AG04450 (cell line): ENCODE data around the gene GNB5. TPM values are rescaled to one million over a fixed set of nuclear protein-coding genes. Genes with fewer than 3 reads are reported as not detected.
"Not testable (repeated sequence)": the region's sequence is repeated elsewhere in the genome, so short reads cannot be mapped to it uniquely, and the experiment has no call there.

Experiments used
- CTCF ChIA-PET: fragments of 300-600, 350-600 bp; formaldehyde crosslinking; extraction: SDS; loops from one replicate; lab custom pipeline; 2022; ENCODE audit warnings: antibody characterized with exemption, inconsistent platforms; lab: Charles Lee
- POLR2A ChIA-PET: fragments of 350-600 bp; formaldehyde crosslinking; extraction: SDS; loops from one replicate; lab custom pipeline; 2021; ENCODE audit warnings: antibody characterized with exemption, inconsistent platforms; lab: Yijun Ruan, JAX
- DNase-seq: peaks from one replicate; pipeline ENCODE4 v3.0.0-alpha.2; 2011; ENCODE audit warnings: low read depth, low spot score
- H3K27ac ChIP-seq: one replicate; pipeline ENCODE4 v1.5.1; 2012; ENCODE audit warnings: low read depth, low read length, control low read depth
- H3K27me3 ChIP-seq: one replicate; pipeline ENCODE4 v1.6.0; 2012; ENCODE audit warnings: low read length; ENCODE audit not compliant: control insufficient read depth, insufficient read depth
- H3K4me3 ChIP-seq: 2 replicates; pipeline ENCODE4 v1.5.1; 2011; ENCODE audit warnings: mild to moderate bottlenecking, low read depth, low read length, control low read depth
- H3K9me3 ChIP-seq: 2 replicates; pipeline ENCODE4 v1.5.1; 2012; ENCODE audit warnings: low read length; ENCODE audit not compliant: control insufficient read depth, insufficient read depth
- polyA plus RNA-seq: library from polyadenylated mRNA; depleted of rRNA; stranded (reverse); fragments of >200 nt; gene quantifications from 2 replicates; pipeline ENCODE4 v1.2.3, GENCODE V29; 2011
- TF ChIP-seq, protein P1 (sequence below): IDR thresholded peaks from 2 replicates; pipeline ENCODE4 v1.5.1; 2011; ENCODE audit warnings: low read depth, low read length, control low read depth, inconsistent platforms

Gene GNB5
- polyA plus RNA-seq, 1 experiment: 43.6 TPM

DNA sequence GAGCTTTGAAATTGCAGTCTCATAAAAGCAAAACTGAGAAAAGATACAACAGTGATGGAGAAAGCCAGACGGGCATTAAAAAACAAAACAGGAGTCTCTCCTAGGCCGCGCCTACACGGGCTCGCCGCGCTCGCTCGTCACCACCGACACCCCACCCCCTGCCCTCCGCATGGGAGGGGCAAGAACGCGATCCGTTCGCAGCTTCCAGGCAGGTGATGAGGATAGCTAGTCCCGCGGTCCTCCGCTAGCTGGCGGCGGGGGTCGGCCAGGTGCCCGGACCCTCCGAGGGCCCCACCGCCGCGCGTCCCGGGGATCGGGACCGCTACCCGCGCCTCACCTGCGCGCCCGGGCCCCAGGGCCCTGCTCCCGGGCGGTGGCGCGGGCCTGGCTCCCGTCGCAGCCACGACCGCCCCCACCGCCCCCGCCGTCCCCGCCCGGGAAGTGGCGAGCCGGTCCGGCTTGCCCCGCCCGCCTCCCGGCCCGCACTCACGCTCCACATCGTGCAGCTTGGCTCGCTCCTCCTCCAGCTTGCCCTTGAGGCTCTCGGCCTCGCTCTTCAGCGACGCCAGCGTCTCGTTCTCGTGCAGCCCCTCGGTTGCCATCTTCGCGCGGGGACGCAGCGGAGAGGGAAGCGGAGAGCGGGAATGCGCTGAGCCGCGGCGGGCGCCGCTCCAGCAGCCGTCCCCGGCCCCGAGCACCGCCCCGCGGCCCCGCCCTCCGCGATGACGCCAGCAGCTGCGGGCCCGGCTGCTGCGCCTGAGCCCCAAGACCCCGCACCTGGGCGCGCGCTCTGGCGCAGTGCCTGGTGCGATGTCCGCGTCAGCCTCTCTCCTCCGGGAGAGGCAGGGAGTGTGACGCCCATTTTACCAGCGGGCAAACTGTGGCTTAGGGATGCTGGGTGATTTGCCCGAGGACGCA lies 11.7 kb downstream of the GNB5 start:
- Histone ChIP-seq H3K27ac (peak overlapping the region; percentile 52), H3K9me3 (no peaks in the 10 kb centered on the region), H3K4me3 (peak overlapping the region; percentile 90), H3K27me3 (no peaks in the 10 kb centered on the region)
- TF ChIP-seq, protein P1, sequence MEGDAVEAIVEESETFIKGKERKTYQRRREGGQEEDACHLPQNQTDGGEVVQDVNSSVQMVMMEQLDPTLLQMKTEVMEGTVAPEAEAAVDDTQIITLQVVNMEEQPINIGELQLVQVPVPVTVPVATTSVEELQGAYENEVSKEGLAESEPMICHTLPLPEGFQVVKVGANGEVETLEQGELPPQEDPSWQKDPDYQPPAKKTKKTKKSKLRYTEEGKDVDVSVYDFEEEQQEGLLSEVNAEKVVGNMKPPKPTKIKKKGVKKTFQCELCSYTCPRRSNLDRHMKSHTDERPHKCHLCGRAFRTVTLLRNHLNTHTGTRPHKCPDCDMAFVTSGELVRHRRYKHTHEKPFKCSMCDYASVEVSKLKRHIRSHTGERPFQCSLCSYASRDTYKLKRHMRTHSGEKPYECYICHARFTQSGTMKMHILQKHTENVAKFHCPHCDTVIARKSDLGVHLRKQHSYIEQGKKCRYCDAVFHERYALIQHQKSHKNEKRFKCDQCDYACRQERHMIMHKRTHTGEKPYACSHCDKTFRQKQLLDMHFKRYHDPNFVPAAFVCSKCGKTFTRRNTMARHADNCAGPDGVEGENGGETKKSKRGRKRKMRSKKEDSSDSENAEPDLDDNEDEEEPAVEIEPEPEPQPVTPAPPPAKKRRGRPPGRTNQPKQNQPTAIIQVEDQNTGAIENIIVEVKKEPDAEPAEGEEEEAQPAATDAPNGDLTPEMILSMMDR: no peak
- ChIA-PET CTCF (interaction anchor here (0.6 to 2.1 kb wide), 6 partner anchors 29 to 290 kb away, joined by 3 to 15 read pairs (median 5); partner anchors contain the start of gene LEO1), POLR2A (interaction anchor here (0.6 to 1.0 kb wide), 2 partner anchors 17 to 76 kb away, joined by 3 to 4 read pairs; no protein-coding TSS in a partner anchor)
- no peak for DNase-seq

- POLR2A ChIA-PET: interaction anchor here (0.6 to 1.0 kb wide), 2 partner anchors 16 to 75 kb away, joined by 3 to 4 read pairs; no protein-coding TSS in a partner anchor
- Histone ChIP-seq H3K27ac (peak overlapping the region; percentile 3), H3K27me3 (no peaks in the 10 kb centered on the region), H3K9me3 (no peaks in the 10 kb centered on the region), H3K4me3 (peak overlapping the region; percentile 90)
- TF ChIP-seq, protein P1: no peak
- no peak for DNase-seq
- CTCF ChIA-PET: interaction anchor here (0.9 to 2.1 kb wide), 5 partner anchors 30 to 289 kb away, joined by 3 to 15 read pairs (median 6); partner anchors contain the start of gene LEO1
Observed at GRCh38 chr15:52178765-52179164, 12.4 kb downstream of the GNB5 start.

GRCh38 chr15:52172869-52173268 lies 18.3 kb downstream of the GNB5 start:
- ChIA-PET POLR2A (no interaction called here), CTCF (interaction anchor here (0.7 to 1.8 kb wide), 3 partner anchors 35 to 192 kb away, joined by 3 to 5 read pairs (median 3); no protein-coding TSS in a partner anchor)
- TF ChIP-seq, protein P1: no peak
- no peak for DNase-seq
- H3K27ac ChIP-seq: no peak overlapping the region
- H3K9me3 ChIP-seq: no peaks in the 10 kb centered on the region
- H3K4me3 ChIP-seq: no peak overlapping the region
- no peaks in the 10 kb centered on the region for H3K27me3 ChIP-seq

GRCh38 chr15:52171807-52172206 lies 19.4 kb downstream of the GNB5 start:
- H3K9me3 ChIP-seq: no peaks in the 10 kb centered on the region
- DNase-seq: no peak
- POLR2A ChIA-PET: no interaction called here
- H3K27ac ChIP-seq: no peak overlapping the region
- CTCF ChIA-PET: interaction anchor here (0.8 kb wide), 1 partner anchor 10 kb away, joined by 5 read pairs; no protein-coding TSS in a partner anchor
- TF ChIP-seq, protein P1: no peak
- H3K27me3 ChIP-seq: no peaks in the 10 kb centered on the region
- no peak overlapping the region for H3K4me3 ChIP-seq

- DNase-seq: no peak
- no peak overlapping the region for H3K4me3 ChIP-seq
- ChIA-PET CTCF (interaction anchor here (0.7 to 1.3 kb wide), 3 partner anchors 9 to 145 kb away, joined by 3 to 7 read pairs (median 5); no protein-coding TSS in a partner anchor), POLR2A (no interaction called here)
- no peak overlapping the region for H3K27ac ChIP-seq
- H3K9me3 ChIP-seq: no peaks in the 10 kb centered on the region
- H3K27me3 ChIP-seq: no peaks in the 10 kb centered on the region
- TF ChIP-seq, protein P1: peak; percentile 21; the same call in 1 of the 2 replicates
Observed at GRCh38 chr15:52171386-52171785, 19.8 kb downstream of the GNB5 start.

GRCh38 chr15:52170199-52170598 lies 21.0 kb downstream of the GNB5 start:
- H3K9me3 ChIP-seq, DNase-seq, H3K4me3 ChIP-seq, H3K27ac ChIP-seq, H3K27me3 ChIP-seq, POLR2A ChIA-PET: not testable (repeated sequence)
- CTCF ChIA-PET: interaction anchor here (1.3 kb wide), 1 partner anchor 14 kb away, joined by 3 read pairs; no protein-coding TSS in a partner anchor
